22Rv1 (cell line): ENCODE measurements around the gene DPYSL4.

ENCODE experiments used
- H3K27ac ChIP-seq: fragments of 450-650 bp; 2 replicates; pipeline ENCODE4 v1.5.1; 2017
- CTCF ChIP-seq: fragments of 450-650 bp; IDR thresholded peaks from 2 replicates; pipeline ENCODE4 v1.5.1; 2017; ENCODE audit warnings: mild to moderate bottlenecking
- ZFX ChIP-seq: fragments of 450-650 bp; IDR thresholded peaks from 2 replicates; pipeline ENCODE4 v1.6.1; 2017; ENCODE audit warnings: antibody characterized with exemption, borderline replicate concordance

Gene DPYSL4

GRCh38 chr10:132241496-132241895 lies 54.7 kb downstream of the DPYSL4 start:
- TF ChIP-seq ZFX (no peak), CTCF (no peak)
- no peak overlapping the region for H3K27ac ChIP-seq

DNA sequence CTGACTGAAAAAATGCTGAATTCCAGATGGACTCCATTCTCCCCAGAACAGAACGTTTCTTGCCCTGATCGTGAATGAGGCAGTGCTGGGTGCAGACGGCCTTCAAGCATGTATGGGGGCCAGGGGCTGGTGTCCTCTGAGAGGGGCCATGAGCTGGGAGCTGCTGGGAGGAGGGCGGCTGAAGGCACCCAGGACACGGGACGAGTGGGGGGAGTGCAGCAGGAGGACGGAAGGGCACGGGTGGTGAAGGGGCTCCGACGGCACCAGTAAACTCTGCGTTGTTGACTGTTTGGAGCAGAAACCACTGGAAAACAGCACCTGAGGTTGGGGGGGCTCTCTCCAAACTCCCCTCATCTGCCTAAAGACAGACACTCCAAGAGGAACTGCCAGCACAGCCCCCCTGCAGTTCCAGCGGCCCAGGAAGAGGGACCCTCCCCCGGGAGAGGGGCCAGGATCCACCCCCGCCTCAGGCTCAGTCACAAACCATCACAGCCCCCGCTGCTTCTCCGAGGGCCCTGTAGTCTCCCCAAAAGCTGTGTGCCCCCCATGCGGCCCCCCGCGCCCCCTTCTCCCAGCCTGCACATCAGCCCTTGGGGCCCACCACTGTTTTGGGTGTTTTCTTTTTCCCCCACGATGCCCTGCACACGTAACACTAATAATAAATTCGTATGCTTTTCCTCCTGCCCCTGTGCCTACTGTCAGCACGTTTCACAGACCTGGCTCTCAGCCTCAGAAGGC lies 55.5 kb downstream of the DPYSL4 start:
- no peak for TF ChIP-seq ZFX
- TF ChIP-seq CTCF: no peak
- no peak overlapping the region for H3K27ac ChIP-seq

DNA sequence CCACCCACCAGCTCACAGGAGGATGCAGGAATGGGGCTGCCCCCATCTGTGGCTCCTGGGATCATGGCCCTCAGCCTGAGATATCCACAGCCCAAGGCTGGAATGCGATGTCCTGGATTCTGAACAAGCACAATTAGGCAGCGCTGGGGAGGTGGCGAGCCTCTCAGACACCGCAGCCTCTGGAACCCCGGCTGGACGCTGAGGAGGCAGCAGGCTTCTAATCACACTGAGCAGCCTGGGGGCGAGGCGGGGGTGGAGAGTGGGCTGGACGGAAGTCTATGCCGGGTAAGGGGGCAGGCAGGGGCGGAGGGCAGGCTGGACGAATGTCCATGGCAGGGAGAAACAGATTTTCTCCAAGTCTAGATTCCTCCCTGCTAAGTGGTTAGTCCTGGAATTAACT lies 56.4 kb downstream of the DPYSL4 start:
- no peak for TF ChIP-seq CTCF
- H3K27ac ChIP-seq: no peak overlapping the region

- TF ChIP-seq ZFX (no peak), CTCF (no peak)
- H3K27ac ChIP-seq: no peak overlapping the region
Measured at GRCh38 chr10:132243626-132244025, 56.9 kb downstream of the DPYSL4 start.

DNA sequence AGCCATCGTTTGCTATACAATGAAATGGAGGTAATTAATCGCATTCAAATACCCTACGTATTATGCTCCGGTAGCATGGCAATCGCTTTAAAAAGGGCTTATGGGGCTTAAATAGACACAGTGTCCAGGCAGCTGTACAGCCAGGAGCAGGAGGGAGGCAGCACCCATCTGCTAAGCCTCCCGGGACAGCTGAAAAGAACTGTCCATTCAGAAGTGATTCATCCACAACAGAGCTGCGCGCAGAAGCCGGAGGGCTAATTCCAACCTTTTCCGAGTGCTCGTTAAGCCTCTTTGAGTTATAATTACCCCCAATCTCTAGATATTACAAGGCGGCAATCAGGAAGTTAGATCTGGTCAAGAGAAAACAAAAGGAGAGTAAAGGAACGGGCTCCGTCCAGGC lies 58.3 kb downstream of the DPYSL4 start:
- TF ChIP-seq ZFX (no peak), CTCF (no peak)
- no peak overlapping the region for H3K27ac ChIP-seq

- H3K27ac ChIP-seq: no peak overlapping the region
- TF ChIP-seq CTCF (no peak), ZFX (no peak)
Measured at GRCh38 chr10:132246296-132246695, 59.5 kb downstream of the DPYSL4 start.

- TF ChIP-seq ZFX (no peak), CTCF (no peak)
- H3K27ac ChIP-seq: no peak overlapping the region
Measured at GRCh38 chr10:132247943-132248342, 61.2 kb downstream of the DPYSL4 start.
